Measurements from ENCODE around the gene TARS2.

TARS2 gene, protein sequence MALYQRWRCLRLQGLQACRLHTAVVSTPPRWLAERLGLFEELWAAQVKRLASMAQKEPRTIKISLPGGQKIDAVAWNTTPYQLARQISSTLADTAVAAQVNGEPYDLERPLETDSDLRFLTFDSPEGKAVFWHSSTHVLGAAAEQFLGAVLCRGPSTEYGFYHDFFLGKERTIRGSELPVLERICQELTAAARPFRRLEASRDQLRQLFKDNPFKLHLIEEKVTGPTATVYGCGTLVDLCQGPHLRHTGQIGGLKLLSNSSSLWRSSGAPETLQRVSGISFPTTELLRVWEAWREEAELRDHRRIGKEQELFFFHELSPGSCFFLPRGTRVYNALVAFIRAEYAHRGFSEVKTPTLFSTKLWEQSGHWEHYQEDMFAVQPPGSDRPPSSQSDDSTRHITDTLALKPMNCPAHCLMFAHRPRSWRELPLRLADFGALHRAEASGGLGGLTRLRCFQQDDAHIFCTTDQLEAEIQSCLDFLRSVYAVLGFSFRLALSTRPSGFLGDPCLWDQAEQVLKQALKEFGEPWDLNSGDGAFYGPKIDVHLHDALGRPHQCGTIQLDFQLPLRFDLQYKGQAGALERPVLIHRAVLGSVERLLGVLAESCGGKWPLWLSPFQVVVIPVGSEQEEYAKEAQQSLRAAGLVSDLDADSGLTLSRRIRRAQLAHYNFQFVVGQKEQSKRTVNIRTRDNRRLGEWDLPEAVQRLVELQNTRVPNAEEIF

GRCh38 chr1:150486966-150487762 is at the start of gene TARS2:
Gene TARS2, plus strand, starts transcription at chr1:150487419. Its CDS starts 32 bp downstream, at chr1:150487451.
- DNase-seq (ENCODE audit: low read depth), result peak; percentile 84

DNA sequence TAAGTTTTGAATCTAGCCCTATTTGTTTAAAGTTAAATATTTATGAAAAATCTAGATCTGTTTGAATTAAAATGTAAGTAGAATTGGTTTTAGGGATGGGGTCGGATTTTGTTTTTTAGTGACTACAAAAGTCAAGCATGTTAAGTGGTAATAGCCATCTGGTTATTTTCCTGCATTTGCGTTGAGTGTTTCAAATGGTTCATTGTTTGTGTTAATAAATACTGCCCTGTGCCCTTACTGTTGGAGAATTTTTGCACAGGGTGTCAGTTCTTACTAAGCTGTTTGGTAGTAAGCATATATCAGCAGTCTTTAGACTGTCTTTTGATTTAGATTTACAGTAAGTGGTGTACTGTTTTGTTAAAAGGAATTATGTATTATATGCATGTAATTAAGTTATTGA is 46.1 kb upstream of the TARS2 start:
- DNase-seq (ENCODE audit: low read depth), result no peak

DNA sequence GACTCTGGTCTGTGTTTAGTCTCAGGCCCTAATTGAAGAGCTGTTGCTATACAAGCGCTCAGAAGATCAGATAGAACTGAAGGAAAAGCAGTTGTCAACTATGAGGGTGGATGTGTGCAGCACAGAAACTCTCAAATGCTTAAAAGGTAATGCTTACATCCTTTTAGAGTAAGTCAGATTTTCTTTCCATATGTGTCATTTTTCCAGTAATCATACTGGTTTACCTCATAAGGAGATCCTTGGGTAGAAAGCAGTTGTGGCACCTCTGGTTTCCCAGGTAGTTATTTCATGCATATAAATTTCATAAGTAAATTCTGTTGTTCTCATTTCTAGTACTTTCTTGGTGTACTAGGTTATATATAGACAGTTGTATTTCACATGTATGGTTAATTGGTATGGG is 43.0 kb upstream of the TARS2 start:
- DNase-seq (ENCODE audit: low read depth), result no peak

- DNase-seq (ENCODE audit: low read depth), result no peak
These were observed 31.0 kb upstream of the TARS2 start for GRCh38 chr1:150456146-150456647.

DNA sequence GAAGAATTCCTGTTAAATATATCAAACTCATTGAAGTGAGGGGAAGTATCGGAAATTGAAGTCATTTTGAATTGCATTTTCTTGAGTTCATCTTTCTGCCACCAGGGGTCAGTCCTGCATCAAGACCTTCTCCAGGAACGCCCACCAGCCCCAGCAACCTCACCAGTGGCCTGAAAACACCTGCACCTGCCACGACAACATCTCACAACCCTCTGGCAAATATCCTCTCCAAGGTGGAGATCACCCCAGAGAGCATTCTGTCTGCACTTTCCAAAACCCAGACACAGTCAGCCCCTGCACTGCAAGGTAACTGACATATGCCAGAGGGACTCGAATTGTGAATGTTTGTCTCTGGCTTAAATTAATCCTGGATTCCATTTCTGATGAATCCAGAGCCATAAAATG is 22.8 kb upstream of the TARS2 start:
- DNase-seq (ENCODE audit: low read depth), result peak; percentile 31

DNA sequence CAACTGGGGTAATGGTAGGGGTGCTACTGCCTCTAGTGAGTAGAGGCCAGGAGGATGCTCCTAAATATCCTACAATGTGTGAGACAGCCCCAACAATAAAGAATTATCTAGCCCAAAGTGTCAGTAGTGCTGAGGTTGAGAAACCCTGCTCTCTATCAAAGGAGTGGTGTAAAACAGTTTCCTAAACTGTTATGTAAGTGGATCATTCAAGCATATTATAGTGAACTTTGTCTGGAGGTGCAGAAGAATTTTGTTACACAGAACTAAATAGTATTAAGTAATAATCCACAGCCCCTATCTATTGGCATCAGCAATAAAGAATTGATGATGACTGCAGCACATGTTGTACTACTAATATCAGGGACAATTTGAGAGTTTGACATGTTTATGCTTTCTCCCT is 20.3 kb upstream of the TARS2 start:
- DNase-seq (ENCODE audit: low read depth), result no peak

DNA sequence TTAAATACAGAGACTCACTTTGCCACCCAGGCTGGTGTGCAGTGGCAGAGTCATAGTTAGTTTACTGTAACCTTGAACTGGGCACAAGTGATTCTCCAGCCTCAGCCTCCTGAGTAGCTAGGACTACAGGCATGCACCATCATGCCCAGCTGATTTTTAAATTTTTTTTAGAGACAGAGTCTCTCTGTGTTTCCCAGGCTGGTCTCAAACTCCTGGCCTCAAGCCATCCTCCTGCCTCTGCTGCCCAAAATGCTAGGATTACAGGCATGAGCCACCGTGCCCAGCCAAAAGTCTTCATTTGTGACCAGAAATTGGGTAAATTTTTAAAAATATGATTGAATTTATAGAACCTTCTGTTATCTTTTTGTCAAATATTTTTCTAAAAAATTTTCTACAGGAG is 17.9 kb upstream of the TARS2 start:
- DNase-seq (ENCODE audit: low read depth), result no peak

- no peak for DNase-seq (ENCODE audit: low read depth)
These were observed 14.5 kb upstream of the TARS2 start for GRCh38 chr1:150472601-150473200.

DNA sequence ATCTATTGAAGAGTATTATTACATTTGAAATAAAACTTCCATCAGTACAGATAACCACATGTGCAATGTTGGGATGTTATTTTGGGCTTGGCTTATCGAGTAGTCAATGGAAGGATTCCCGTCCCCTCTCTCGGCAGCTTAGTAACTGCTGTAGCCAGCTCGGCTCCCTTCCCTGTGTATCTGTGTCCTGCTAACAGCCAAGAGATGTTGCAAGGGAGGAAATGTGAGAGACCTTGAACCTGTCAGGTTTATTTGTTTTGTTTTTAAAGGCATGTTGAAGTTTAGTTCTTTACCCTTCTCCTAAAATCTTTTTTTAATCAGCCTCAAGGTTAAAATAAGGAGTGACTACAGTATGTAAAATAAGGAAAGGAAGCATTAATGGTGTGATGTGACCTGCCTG is 13.6 kb upstream of the TARS2 start:
- DNase-seq (ENCODE audit: low read depth), result no peak

DNA sequence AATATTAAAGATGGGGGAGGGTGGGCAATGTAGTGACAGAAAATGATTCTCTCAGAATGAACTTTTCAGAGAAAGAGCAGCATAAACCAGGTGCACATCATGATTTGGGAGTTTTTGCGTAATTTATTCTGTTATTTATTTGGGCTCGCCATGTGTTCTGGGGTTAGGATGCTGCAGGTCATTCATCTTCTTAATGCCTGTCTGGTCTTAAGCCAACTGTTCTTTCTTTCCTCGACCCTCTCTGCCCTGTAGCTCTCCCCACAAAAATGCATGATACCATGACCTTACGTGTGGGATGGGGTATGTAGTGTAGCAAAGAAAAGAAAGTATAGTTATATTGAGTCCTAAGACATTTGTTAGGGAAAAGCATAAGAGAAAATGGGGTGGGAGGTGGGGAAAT is 12.3 kb upstream of the TARS2 start:
- no peak for DNase-seq (ENCODE audit: low read depth)

DNA sequence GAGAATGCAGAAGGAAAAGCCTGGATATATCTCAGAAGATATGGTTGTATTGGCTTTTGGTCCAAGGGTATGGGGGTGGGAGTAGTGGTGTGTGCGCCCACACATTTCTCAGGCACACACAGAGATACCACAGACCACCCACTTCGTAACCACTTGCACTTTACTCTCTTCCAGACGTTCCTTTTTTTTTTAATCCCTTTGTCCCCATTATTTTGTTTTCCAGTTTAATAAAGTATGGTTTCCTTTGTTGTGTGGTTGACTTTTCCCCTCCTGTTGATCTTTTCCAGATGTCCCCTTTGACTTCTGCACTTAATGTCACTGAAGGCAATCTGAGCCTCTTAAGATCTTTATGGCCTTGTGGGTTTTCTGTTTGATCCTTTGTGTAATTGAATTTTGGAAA is 10.5 kb upstream of the TARS2 start:
- no peak for DNase-seq (ENCODE audit: low read depth)

DNA sequence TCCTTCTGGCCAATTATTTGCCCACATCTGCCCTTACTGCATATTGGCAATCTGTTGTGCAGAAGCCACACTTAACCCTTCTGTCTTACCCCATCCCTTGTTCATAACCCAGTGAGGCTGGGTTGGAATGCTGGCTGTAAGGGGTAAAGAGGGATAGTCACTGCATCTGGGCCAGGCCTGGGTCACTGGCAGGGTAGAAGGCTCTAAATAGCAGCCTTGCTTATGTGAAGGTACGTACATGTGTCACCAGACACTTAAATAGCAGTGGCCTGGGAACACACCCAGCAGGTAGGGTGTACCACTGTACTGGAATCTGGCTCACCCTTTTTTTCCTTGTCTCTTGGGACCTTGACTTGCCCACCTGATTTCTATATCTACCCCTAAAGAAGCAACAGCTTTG is 9.9 kb upstream of the TARS2 start:
- no peak for DNase-seq (ENCODE audit: low read depth)

DNA sequence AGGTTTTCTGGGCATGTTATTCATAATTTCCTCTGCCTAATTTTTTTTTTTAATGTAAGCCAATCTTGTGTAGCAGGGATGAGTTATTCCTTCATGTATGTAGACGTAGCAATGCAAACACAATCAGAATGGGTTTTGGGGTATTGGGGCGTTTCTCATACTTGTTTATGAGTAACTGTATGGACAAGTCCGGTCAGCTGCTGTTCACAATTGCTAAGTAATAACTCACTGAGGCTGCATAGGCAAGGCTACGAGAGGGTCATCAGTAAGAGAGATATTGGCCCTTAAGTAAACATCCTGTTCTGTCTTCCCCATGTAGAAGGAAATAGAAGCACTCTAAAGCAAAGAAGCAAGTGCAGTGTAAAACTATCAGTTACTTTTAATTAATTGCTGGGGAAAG is 9.5 kb upstream of the TARS2 start:
- no peak for DNase-seq (ENCODE audit: low read depth)

DNA sequence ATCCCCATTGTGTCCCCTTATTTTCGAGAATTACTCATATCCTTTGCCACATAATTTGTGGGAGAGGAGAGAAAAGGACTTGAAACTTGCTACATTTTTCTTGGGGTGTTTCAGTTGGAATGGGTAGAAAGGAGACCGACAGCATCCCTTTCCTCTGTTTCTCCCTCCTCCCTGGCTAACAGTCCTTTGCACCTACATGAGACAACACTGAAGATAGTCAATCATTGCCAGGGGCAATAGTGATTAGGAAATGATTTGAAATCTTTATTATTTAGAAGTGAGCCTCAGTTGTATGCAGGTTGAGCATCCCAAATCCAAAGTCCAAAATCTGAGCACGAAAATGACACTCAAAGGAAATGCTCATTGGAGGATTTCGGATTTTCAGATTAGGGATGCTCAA is 7.8 kb upstream of the TARS2 start:
- DNase-seq (ENCODE audit: low read depth), result no peak

DNA sequence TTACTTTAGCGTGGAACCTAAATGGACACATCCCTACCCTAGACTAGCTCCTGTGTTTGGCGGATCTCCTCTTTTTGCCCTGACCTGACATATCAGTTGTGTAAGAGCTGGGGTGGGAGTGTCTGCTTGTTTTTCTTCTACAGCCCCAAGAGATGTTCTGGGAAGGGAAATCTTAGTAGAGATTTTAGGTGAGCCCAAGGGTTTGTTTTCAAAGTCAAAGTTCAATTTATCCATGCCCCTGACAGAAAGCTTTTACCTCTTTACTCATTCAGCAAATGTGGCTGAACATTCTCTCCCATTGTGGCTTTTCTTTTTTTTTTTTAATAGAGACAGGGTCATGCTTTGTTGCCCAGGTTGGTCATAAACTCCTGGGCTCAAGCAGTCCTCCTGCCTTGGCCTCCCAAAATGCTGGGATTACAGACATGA is 7.3 kb upstream of the TARS2 start:
- no peak for DNase-seq (ENCODE audit: low read depth)

- DNase-seq (ENCODE audit: low read depth), result no peak
These were observed 2.8 kb upstream of the TARS2 start for GRCh38 chr1:150484431-150484830.

DNA sequence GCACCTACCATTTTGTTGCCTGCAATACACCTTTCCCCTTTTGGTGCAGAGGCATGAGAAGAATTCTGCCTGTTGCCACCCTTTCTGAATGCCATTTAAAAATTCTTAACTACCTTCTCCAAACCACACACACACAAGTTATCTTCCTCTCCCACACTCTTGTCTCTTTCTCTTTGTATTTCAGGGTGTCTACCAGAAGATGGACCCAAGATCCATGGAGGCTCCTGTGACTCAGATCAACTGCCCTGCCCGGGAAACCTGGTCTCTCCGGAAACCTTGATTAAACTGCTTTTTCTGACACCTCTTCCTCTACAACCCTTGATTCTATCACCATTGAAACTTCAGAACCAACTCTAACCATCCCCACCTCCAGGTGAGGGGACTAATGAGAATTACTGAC is 2.4 kb upstream of the TARS2 start:
- DNase-seq (ENCODE audit: low read depth), result no peak

GRCh38 chr1:150487763-150488115 is 520 bp downstream of the TARS2 start:
- DNase-seq (ENCODE audit: low read depth), result no peak

DNA sequence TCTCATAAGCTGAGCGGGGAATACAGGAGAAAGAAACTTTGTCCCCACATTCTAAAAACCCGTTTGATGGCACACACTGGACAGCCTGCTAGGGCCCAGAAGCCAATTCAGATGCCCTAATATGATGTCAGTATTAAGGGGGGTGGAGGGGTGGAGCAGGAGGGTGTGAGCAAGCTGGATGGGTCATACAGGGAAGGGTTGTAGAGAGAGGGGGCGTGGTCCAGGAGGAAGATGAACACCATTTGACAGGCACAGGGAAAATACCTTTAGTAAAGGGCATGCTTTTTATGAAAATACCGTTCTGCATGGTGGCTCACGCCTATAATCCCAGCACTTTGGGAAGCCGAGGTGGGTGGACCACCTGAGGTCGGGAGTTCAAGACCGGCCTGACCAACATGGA is 6.0 kb downstream of the TARS2 start:
- DNase-seq (ENCODE audit: low read depth), result no peak

GRCh38 chr1:150498342-150498741 is 11.1 kb downstream of the TARS2 start:
- no peak for DNase-seq (ENCODE audit: low read depth)

- DNase-seq (ENCODE audit: low read depth), result no peak
These were observed 18.2 kb downstream of the TARS2 start for GRCh38 chr1:150505431-150505830.

All from activated T-helper 1 cell treated with Interleukin-2 at 50 U/mL for 16 hours (primary cell).